Common myeloid progenitor, CD34-positive (primary cell): ENCODE data around the gene ACHE.
"Not testable (repeated sequence)": the region's sequence is repeated elsewhere in the genome, so short reads cannot be mapped to it uniquely, and the experiment has no call there.

Experiments used
- CTCF ChIA-PET: fragments of 350-600 bp; sonication (Branson Sonifier 250); formaldehyde crosslinking; loops from one replicate; lab custom pipeline; 2021; ENCODE audit warnings: antibody characterized with exemption; lab: Charles Lee
- POLR2A ChIA-PET: fragments of 350-600 bp; sonication (Branson Sonifier 250); formaldehyde crosslinking; loops from one replicate; lab custom pipeline; 2021; ENCODE audit warnings: antibody characterized with exemption; lab: Charles Lee
- DNase-seq, 3 donors: peaks; one replicate each; pipeline versions ENCODE4 v3.0.0 to v3.0.0-alpha.2; 2013
- H3K27ac ChIP-seq, 2 experiments: 1 replicate in 1 of 2; 2 replicates in 1 of 2; pipeline ENCODE4 v1.7.0; 2013; ENCODE audit warnings: inconsistent platforms in 2 of 2, low read length in 2 of 2, mild to moderate bottlenecking in 2 of 2, low read depth in 1 of 2, moderate library complexity in 1 of 2; ENCODE audit not compliant: severe bottlenecking in 2 of 2, insufficient read depth in 1 of 2, poor library complexity in 1 of 2
- H3K27me3 ChIP-seq, 5 experiments: replicated peaks in 2 of 5; 1 replicate in 3 of 5; 2 replicates in 2 of 5; pipeline versions ENCODE4 v1.6.1 to v1.7.0; 2013; ENCODE audit warnings: low read length in 4 of 5, mild to moderate bottlenecking in 2 of 5, moderate library complexity in 2 of 5, inconsistent platforms in 1 of 5; ENCODE audit not compliant: insufficient read depth in 5 of 5, control insufficient read depth in 4 of 5
- H3K36me3 ChIP-seq, 4 experiments: 1 replicate in 2 of 4; 2 replicates in 2 of 4; pipeline versions ENCODE4 v1.6.1 to v1.7.0; 2013; ENCODE audit warnings: low read length in 3 of 4, control low read depth in 1 of 4, mild to moderate bottlenecking in 1 of 4; ENCODE audit not compliant: control insufficient read depth in 4 of 4, insufficient read depth in 4 of 4
- H3K4me1 ChIP-seq, 4 experiments: 1 replicate in 3 of 4; 2 replicates in 1 of 4; pipeline versions ENCODE4 v1.6.1 to v1.7.1; 2013; ENCODE audit warnings: low read length in 3 of 4, mild to moderate bottlenecking in 3 of 4, control low read depth in 1 of 4, inconsistent platforms in 1 of 4, moderate library complexity in 1 of 4; ENCODE audit not compliant: control insufficient read depth in 4 of 4, insufficient read depth in 4 of 4; ENCODE audit errors: control extremely low read depth in 1 of 4
- H3K4me3 ChIP-seq, 7 experiments: 1 replicate in 4 of 7; 2 replicates in 3 of 7; pipeline versions ENCODE4 v1.5.1 to v1.7.0; 2013; ENCODE audit warnings: mild to moderate bottlenecking in 7 of 7, low read length in 6 of 7, moderate library complexity in 6 of 7, inconsistent platforms in 2 of 7, low read depth in 2 of 7, control low read depth in 1 of 7; ENCODE audit not compliant: insufficient read depth in 4 of 7, control insufficient read depth in 1 of 7; ENCODE audit errors: extremely low read depth in 1 of 7
- H3K9me3 ChIP-seq, 5 experiments: 1 replicate in 4 of 5; 2 replicates in 1 of 5; pipeline versions ENCODE4 v1.6.1 to v1.7.1; 2013; ENCODE audit warnings: low read length in 4 of 5, mild to moderate bottlenecking in 2 of 5, inconsistent platforms in 1 of 5, low read depth in 1 of 5, moderate library complexity in 1 of 5; ENCODE audit not compliant: control insufficient read depth in 4 of 5, insufficient read depth in 2 of 5; ENCODE audit errors: control extremely low read depth in 1 of 5
- WGBS: methylation state at CpG from one replicate; pipeline ENCODE4 v1.1.5; 2013; ENCODE audit not compliant: insufficient coverage; 5-methylcytosine and 5-hydroxymethylcytosine counted together

Gene ACHE

DNA sequence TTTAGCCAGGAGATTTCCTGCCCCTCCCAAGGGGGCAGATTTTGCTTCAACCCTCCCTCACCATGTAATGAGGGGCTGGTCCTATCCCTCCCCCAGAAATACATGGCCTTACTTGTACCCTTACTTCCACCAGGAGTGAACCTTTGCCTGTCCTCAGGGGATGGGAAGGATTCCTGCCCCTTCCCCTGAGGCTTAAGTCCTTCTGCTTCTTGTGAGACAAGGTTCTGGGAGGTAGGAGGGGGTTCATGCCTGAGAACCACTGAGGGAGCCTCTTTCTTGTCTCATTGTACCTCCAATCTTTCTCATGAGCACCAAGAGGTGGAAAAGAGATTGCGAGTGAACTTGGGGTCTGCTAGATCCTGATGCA lies 34.1 kb upstream of the ACHE start:
- Histone ChIP-seq H3K4me3 (no peak overlapping the region), H3K4me1 (no peaks in the 10 kb centered on the region), H3K27me3 (peaks cover 0 to 10% (median 2%) of the 10 kb centered on the region in 5 experiments), H3K36me3 (no peaks in the 10 kb centered on the region), H3K9me3 (peaks cover 0 to 4% (median 0%) of the 10 kb centered on the region in 5 experiments), H3K27ac (no peak overlapping the region)
- ChIA-PET POLR2A (no interaction called here), CTCF (no interaction called here)
- DNase-seq = no peak
- no CpG with 5 or more reads among the region's 1 CpG for WGBS

DNA sequence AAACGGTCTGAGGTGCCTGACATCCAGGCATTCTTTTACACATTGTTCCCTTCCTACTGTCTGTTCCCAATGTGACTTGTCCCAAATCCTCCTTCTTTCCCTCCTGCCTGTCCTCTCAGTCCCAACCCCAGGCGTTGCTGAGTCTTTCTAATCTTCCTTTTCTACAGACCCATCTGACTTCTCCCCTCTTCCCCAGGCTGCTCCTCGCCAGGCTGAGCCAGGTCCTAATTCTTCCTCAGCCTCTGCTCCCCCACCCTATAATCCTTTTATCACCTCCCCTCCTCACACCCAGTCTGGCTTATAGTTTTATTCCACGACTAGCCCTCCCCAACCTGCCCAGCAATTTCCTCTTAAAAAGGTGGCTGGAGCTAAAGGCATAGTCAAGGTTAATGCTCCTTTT lies 27.9 kb upstream of the ACHE start:
- CTCF ChIA-PET, H3K27me3 ChIP-seq, POLR2A ChIA-PET, DNase-seq, H3K9me3 ChIP-seq, H3K27ac ChIP-seq, H3K4me3 ChIP-seq, H3K4me1 ChIP-seq, H3K36me3 ChIP-seq: not testable (repeated sequence)
- WGBS = 68% methylated on average over 2 of the region's 4 CpGs

DNA sequence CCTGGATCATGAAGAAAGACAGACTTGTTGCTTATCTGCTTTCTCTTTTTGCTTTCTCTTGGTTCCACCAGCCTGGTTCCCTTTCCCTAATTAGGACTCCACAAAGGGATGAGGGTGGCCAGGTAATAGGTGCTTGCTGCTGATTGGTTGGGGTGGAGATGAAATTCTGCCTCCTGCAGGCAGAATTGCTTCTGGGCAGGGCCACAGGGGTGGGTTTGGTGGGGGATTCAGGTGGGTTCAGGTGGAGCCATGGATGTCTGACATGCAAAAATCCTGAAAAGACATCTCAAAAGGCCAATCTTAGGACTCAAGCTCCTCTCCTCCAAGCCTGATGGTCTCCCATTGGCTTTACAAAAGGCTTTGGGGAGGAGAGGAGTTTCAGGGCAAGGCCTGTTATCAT lies 25.4 kb upstream of the ACHE start:
- Histone ChIP-seq H3K4me3 (no peak overlapping the region), H3K4me1 (no peaks in the 10 kb centered on the region), H3K27me3 (peaks cover 0 to 7% (median 3%) of the 10 kb centered on the region in 5 experiments), H3K36me3 (no peaks in the 10 kb centered on the region), H3K27ac (no peak overlapping the region), H3K9me3 (peaks cover 0 to 2% (median 0%) of the 10 kb centered on the region in 5 experiments)
- CTCF ChIA-PET = no interaction called here
- POLR2A ChIA-PET = no interaction called here
- DNase-seq = no peak

DNA sequence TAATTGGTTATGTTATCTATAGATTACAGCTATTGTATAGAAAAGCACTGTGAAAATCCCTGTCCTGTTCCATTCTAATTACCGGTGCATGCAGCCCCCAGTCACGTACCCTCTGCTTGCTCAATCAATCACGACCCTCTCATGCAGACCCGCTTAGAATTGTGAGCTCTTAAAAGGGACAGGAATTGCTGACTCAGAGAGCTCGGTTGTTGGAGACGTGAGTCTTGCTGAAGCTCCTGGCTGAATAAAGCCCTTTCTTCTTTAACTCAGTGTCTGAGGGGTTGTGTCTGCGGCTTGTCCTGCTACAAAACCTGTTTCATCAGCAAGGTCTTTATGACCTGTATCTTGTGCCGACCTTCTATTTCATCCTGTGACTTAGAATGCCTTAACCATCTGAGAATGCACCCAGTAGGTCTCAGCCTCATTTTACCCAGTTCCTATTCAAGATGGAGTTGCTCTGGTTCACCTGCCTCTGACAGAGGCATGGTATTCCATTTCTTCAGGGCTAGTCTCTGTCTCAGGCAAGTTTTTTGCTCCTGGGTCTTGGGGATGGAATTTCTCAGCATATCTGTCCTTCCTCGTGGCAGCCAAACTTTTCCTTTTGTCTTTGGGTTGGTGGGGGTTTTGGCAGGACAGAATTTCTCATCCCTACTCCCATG lies 24.2 kb upstream of the ACHE start:
- H3K4me3 ChIP-seq, H3K4me1 ChIP-seq, CTCF ChIA-PET, POLR2A ChIA-PET, H3K36me3 ChIP-seq, H3K9me3 ChIP-seq, DNase-seq, H3K27me3 ChIP-seq, H3K27ac ChIP-seq: not testable (repeated sequence)
- 93% methylated on average over 8 of the region's 9 CpGs for WGBS

DNA sequence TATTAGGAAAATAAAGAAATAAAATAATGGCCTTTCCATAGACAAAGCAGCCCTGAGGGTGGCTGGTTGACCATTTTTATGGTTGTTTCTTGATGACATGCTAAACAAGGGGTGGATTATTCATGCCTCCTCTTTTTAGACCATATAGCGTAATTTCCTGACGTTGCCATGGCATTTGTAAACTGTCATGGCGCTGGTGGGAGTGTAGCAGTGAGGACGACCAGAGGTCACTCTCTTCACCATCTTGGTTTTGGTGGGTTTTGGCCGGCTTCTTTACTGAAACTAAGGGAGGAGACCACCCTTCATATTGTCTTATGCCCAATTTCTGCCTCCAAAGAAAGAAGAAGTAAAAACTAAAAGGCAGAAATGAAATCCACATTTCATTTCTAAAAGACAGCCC lies 23.6 kb upstream of the ACHE start:
- H3K4me3 ChIP-seq, H3K36me3 ChIP-seq, POLR2A ChIA-PET, DNase-seq, H3K27ac ChIP-seq, H3K9me3 ChIP-seq, CTCF ChIA-PET, H3K4me1 ChIP-seq, H3K27me3 ChIP-seq: not testable (repeated sequence)
- WGBS = 80% methylated on average over 2 of the region's 5 CpGs

DNA sequence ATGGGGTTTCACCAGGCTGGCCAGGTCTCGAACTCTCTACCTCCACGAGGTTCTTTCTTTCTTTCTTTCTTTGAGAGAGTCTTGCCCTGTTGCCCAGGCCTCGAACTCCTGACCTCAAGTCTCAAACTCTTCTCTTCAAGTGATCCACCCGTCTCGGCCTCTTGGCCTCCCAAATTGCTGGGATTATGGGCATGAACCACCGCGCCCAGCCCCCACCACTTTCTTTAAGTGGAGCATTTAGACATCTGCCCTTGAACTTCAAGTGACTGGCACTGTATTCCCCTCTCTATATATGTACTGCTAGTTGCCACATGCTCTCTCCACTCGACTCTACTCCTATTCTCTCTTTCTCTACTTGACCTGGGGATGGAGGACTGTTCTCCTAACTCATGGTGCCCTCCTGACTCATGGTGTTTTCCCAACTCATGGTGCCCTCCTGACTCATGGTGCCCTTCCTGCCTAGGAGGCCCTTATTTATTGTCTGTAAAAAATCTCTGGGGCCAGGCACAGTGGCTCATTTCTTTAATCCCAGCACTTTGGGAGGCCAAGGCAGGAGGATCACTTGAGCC lies 19.3 kb upstream of the ACHE start:
- 93% methylated on average over 7 of the region's 8 CpGs for WGBS
- POLR2A ChIA-PET = no interaction called here
- Histone ChIP-seq H3K27me3 (no peaks in the 10 kb centered on the region), H3K4me1 (no peaks in the 10 kb centered on the region), H3K9me3 (no peaks in the 10 kb centered on the region), H3K4me3 (no peak overlapping the region), H3K27ac (no peak overlapping the region), H3K36me3 (no peaks in the 10 kb centered on the region)
- CTCF ChIA-PET = no interaction called here
- peak in 2 of 3 donors; percentile 38 to 43 for DNase-seq

DNA sequence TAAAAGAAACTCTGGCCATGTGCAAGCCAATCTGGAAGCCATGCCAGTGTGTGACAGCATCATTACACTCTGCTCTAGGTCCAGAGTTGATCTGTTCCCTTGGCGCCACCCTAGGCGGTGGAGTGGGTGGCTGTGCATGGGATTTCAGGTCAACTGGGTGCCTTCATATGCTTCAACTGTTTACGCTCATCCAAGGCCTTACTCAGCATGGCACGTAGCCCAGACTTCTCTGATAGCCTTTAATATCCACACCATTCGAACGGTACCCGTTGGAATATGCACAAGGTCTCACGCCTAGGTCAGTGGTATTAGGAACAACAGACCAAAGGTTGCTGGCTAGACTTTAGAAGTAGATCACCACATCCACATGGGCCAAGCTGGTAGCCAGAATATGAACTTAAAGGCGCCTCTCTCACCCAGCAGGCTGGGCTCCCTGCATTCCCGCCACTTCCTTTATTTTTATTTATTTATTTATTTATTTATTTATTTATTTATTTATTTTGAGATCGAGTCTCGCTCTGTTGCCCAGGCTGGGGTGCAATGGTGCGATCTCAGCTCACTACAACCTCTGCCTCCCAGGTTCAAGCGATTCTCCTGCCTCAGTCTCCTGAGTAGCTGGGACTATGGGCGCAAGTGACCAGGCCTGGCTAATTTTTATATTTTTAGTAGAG lies 18.7 kb upstream of the ACHE start:
- no peak for DNase-seq
- H3K4me3 ChIP-seq = no peak overlapping the region
- CTCF ChIA-PET = no interaction called here
- no peaks in the 10 kb centered on the region for H3K36me3 ChIP-seq
- H3K27ac ChIP-seq = no peak overlapping the region
- no peaks in the 10 kb centered on the region for H3K27me3 ChIP-seq
- WGBS = 86% methylated on average over 6 of the region's 15 CpGs
- POLR2A ChIA-PET = no interaction called here
- H3K9me3 ChIP-seq = no peaks in the 10 kb centered on the region
- no peaks in the 10 kb centered on the region for H3K4me1 ChIP-seq
